ENCODE data around the gene STK10. TPM values are rescaled to one million over a fixed set of nuclear protein-coding genes. Genes with fewer than 3 reads are reported as not detected.

Gene STK10
- total RNA-seq, 1 experiment from 2014 or later: 22.9 TPM

GRCh38 chr5:172164769-172165212 lies 23.2 kb downstream of the STK10 start:
- Histone ChIP-seq H3K36me3 (ENCODE audit: control insufficient read depth in 1 of 2, insufficient read depth in 2 of 2, low read length in 2 of 2) (no peaks in the 10 kb centered on the region), H3K4me2 (ENCODE audit: low read length) (no peak overlapping the region), H3K9me3 (ENCODE audit: control insufficient read depth in 1 of 2, insufficient read depth in 1 of 2, low read depth in 1 of 2, low read length in 2 of 2) (no peaks in the 10 kb centered on the region), H3K27ac (ENCODE audit: low read depth, low read length) (no peak overlapping the region), H2AFZ (ENCODE audit: low read depth, low read length, poor library complexity, severe bottlenecking) (no peak overlapping the region), H3K79me2 (ENCODE audit: insufficient read depth, low read length) (peaks cover 3% of the 10 kb centered on the region; the same call in 1 of the 2 replicates), H3K9me2 (ENCODE audit: insufficient read depth) (no peaks in the 10 kb centered on the region), H3K9ac (ENCODE audit: low read length) (no peak overlapping the region), H4K20me1 (ENCODE audit: insufficient read depth) (no peaks in the 10 kb centered on the region), H3K4me3 (replicated peaks in 1 of 2; ENCODE audit: low read depth in 1 of 2, low read length in 2 of 2) (no peak overlapping the region), H3K4me1 (ENCODE audit: control insufficient read depth in 1 of 2, insufficient read depth in 2 of 2, low read length in 2 of 2) (no peaks in the 10 kb centered on the region; a peak in 2 of 4 replicates), H3K27me3 (ENCODE audit: insufficient read depth, low read length) (no peaks in the 10 kb centered on the region)
- TF ChIP-seq CEBPB (IDR thresholded peaks at IDR 0.05; ENCODE audit: low read depth) (no peak), EGR1 (IDR thresholded peaks at IDR 0.05; ENCODE audit: low read depth) (no peak), ZNF274 (IDR thresholded peaks at IDR 0.05; ENCODE audit: low read depth, low read length) (no peak), SRF (IDR thresholded peaks at IDR 0.05; ENCODE audit: low read depth) (no peak)
- TF ChIP-seq, protein P1, sequence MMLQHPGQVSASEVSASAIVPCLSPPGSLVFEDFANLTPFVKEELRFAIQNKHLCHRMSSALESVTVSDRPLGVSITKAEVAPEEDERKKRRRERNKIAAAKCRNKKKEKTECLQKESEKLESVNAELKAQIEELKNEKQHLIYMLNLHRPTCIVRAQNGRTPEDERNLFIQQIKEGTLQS (IDR thresholded peaks at IDR 0.05): no peak
- CTCF ChIA-PET: no interaction called here
- BruUV-seq (replicated peaks): no TSS peak
- no peak for ATAC-seq
- no peak for DNase-seq (ENCODE audit: low read depth, low spot score)
- intact Hi-C loops (cut with micrococcal nuclease): no loop called here
- POLR2A ChIA-PET: no interaction called here
- RAD21 ChIA-PET (ENCODE audit: low non-redundant PET in 1 of 2, low total read pairs in 2 of 2, uncharacterized antibody in 2 of 2, unreplicated experiment in 2 of 2): no interaction called here

GRCh38 chr5:172163346-172163745 lies 24.7 kb downstream of the STK10 start:
- no peak overlapping the region for H3K4me3 ChIP-seq (replicated peaks in 1 of 2; ENCODE audit: low read depth in 1 of 2, low read length in 2 of 2)
- intact Hi-C loops (cut with micrococcal nuclease): no loop called here
- no peaks in the 10 kb centered on the region for H3K27me3 ChIP-seq (ENCODE audit: insufficient read depth, low read length)
- ChIA-PET POLR2A (no interaction called here), RAD21 (ENCODE audit: low non-redundant PET in 1 of 2, low total read pairs in 2 of 2, uncharacterized antibody in 2 of 2, unreplicated experiment in 2 of 2) (no interaction called here), CTCF (no interaction called here)
- ATAC-seq: no peak
- no peak for DNase-seq (ENCODE audit: low read depth, low spot score)
- no peak overlapping the region for H3K27ac ChIP-seq (ENCODE audit: low read depth, low read length)
- no peaks in the 10 kb centered on the region for H3K9me2 ChIP-seq (ENCODE audit: insufficient read depth)
- H3K9ac ChIP-seq (ENCODE audit: low read length): no peak overlapping the region
- no peaks in the 10 kb centered on the region; a peak in 2 of 4 replicates for H3K4me1 ChIP-seq (ENCODE audit: control insufficient read depth in 1 of 2, insufficient read depth in 2 of 2, low read length in 2 of 2)
- H2AFZ ChIP-seq (ENCODE audit: low read depth, low read length, poor library complexity, severe bottlenecking): no peak overlapping the region
- no peaks in the 10 kb centered on the region for H3K36me3 ChIP-seq (ENCODE audit: control insufficient read depth in 1 of 2, insufficient read depth in 2 of 2, low read length in 2 of 2)
- no TSS peak for BruUV-seq (replicated peaks)
- no peaks in the 10 kb centered on the region for H4K20me1 ChIP-seq (ENCODE audit: insufficient read depth)
- no peaks in the 10 kb centered on the region for H3K9me3 ChIP-seq (ENCODE audit: control insufficient read depth in 1 of 2, insufficient read depth in 1 of 2, low read depth in 1 of 2, low read length in 2 of 2)
- no peak overlapping the region for H3K4me2 ChIP-seq (ENCODE audit: low read length)
- H3K79me2 ChIP-seq (ENCODE audit: insufficient read depth, low read length): peaks cover 3% of the 10 kb centered on the region; the same call in 1 of the 2 replicates
- no peak for TF ChIP-seq CBX3 (IDR thresholded peaks at IDR 0.05; ENCODE audit: low read depth)
- no peak for TF ChIP-seq ZNF274 (IDR thresholded peaks at IDR 0.05; ENCODE audit: low read depth, low read length)
- no peak for TF ChIP-seq YY1 (IDR thresholded peaks at IDR 0.05; ENCODE audit: extremely low read depth, insufficient replicate concordance, low read depth, low read length)
- TF ChIP-seq FOSL1 (IDR thresholded peaks at IDR 0.05; ENCODE audit: low read depth): no peak
- TF ChIP-seq SIN3A (IDR thresholded peaks at IDR 0.05; ENCODE audit: low read depth): no peak
- TF ChIP-seq EZH2phosphoT487 (IDR thresholded peaks at IDR 0.05; ENCODE audit: borderline replicate concordance): no peak
- no peak for TF ChIP-seq EZH2 (IDR thresholded peaks at IDR 0.05)
- TF ChIP-seq JUND (IDR thresholded peaks at IDR 0.05): no peak
- TF ChIP-seq SRF (IDR thresholded peaks at IDR 0.05; ENCODE audit: low read depth): no peak
- TF ChIP-seq, protein P2, sequence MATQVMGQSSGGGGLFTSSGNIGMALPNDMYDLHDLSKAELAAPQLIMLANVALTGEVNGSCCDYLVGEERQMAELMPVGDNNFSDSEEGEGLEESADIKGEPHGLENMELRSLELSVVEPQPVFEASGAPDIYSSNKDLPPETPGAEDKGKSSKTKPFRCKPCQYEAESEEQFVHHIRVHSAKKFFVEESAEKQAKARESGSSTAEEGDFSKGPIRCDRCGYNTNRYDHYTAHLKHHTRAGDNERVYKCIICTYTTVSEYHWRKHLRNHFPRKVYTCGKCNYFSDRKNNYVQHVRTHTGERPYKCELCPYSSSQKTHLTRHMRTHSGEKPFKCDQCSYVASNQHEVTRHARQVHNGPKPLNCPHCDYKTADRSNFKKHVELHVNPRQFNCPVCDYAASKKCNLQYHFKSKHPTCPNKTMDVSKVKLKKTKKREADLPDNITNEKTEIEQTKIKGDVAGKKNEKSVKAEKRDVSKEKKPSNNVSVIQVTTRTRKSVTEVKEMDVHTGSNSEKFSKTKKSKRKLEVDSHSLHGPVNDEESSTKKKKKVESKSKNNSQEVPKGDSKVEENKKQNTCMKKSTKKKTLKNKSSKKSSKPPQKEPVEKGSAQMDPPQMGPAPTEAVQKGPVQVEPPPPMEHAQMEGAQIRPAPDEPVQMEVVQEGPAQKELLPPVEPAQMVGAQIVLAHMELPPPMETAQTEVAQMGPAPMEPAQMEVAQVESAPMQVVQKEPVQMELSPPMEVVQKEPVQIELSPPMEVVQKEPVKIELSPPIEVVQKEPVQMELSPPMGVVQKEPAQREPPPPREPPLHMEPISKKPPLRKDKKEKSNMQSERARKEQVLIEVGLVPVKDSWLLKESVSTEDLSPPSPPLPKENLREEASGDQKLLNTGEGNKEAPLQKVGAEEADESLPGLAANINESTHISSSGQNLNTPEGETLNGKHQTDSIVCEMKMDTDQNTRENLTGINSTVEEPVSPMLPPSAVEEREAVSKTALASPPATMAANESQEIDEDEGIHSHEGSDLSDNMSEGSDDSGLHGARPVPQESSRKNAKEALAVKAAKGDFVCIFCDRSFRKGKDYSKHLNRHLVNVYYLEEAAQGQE (IDR thresholded peaks at IDR 0.05; ENCODE audit: low read depth): no peak
- no peak for TF ChIP-seq RAD21 (IDR thresholded peaks at IDR 0.05; ENCODE audit: low read depth)
- no peak for TF ChIP-seq POLR2AphosphoS5 (IDR thresholded peaks at IDR 0.05; ENCODE audit: low read depth, low read length)
- TF ChIP-seq, protein P3, sequence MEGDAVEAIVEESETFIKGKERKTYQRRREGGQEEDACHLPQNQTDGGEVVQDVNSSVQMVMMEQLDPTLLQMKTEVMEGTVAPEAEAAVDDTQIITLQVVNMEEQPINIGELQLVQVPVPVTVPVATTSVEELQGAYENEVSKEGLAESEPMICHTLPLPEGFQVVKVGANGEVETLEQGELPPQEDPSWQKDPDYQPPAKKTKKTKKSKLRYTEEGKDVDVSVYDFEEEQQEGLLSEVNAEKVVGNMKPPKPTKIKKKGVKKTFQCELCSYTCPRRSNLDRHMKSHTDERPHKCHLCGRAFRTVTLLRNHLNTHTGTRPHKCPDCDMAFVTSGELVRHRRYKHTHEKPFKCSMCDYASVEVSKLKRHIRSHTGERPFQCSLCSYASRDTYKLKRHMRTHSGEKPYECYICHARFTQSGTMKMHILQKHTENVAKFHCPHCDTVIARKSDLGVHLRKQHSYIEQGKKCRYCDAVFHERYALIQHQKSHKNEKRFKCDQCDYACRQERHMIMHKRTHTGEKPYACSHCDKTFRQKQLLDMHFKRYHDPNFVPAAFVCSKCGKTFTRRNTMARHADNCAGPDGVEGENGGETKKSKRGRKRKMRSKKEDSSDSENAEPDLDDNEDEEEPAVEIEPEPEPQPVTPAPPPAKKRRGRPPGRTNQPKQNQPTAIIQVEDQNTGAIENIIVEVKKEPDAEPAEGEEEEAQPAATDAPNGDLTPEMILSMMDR (IDR thresholded peaks at IDR 0.05 in 2 of 3, conservative IDR thresholded peaks at IDR 0.05 in 1 of 3; ENCODE audit: borderline replicate concordance in 1 of 3, insufficient read depth in 1 of 3, low read depth in 2 of 3, low read length in 2 of 3): no peak
- TF ChIP-seq EGR1 (IDR thresholded peaks at IDR 0.05; ENCODE audit: low read depth): no peak
- TF ChIP-seq CEBPB (IDR thresholded peaks at IDR 0.05; ENCODE audit: low read depth): no peak
- no peak for TF ChIP-seq ELF1 (IDR thresholded peaks at IDR 0.05; ENCODE audit: borderline replicate concordance, low read depth)
